ENCODE measurements around the gene PARVG. TPM values are rescaled to one million over a fixed set of nuclear protein-coding genes. Genes with fewer than 3 reads are reported as not detected.

The PARVG gene
- total and polyA plus RNA-seq, 9 donors, result 2.9 to 14.1 (median 4.1) TPM

GRCh38 chr22:44133161-44133560 is 47.6 kb upstream of the PARVG start:
- no peak for TF ChIP-seq EP300 (IDR thresholded peaks at IDR 0.05)
- TF ChIP-seq POLR2A (IDR thresholded peaks at IDR 0.05), result no peak
- no peak for TF ChIP-seq CTCF (IDR thresholded peaks at IDR 0.05)
- Histone ChIP-seq H3K27ac (no peak overlapping the region), H3K27me3 (no peaks in the 10 kb centered on the region), H3K4me3 (no peak overlapping the region), H3K36me3 (no peaks in the 10 kb centered on the region), H3K4me1 (ENCODE audit: insufficient read depth) (no peaks in the 10 kb centered on the region), H3K9me3 (no peaks in the 10 kb centered on the region)
- DNase-seq, result peak in 1 of 5 donors; percentile 16
- WGBS, 3 donors, result 80 to 85% (median 82%) methylated on average over 6 of the region's 6 CpGs
- intact Hi-C loops (cut with DNase I), result no loop called here

GRCh38 chr22:44133901-44134571 is 46.7 kb upstream of the PARVG start:
- Histone ChIP-seq H3K27me3 (no peaks in the 10 kb centered on the region), H3K27ac (no peak overlapping the region), H3K4me3 (no peak overlapping the region), H3K36me3 (no peaks in the 10 kb centered on the region), H3K4me1 (ENCODE audit: insufficient read depth) (no peaks in the 10 kb centered on the region), H3K9me3 (no peaks in the 10 kb centered on the region)
- DNase-seq, result peak in 1 of 5 donors; percentile 47
- 48 to 67% (median 58%) methylated on average over 21 of the region's 21 CpGs for WGBS, 3 donors
- intact Hi-C loops (cut with DNase I), result no loop called here
- TF ChIP-seq POLR2A (IDR thresholded peaks at IDR 0.05), result no peak
- TF ChIP-seq CTCF (IDR thresholded peaks at IDR 0.05), result no peak
- no peak for TF ChIP-seq EP300 (IDR thresholded peaks at IDR 0.05)

GRCh38 chr22:44136112-44136511 is 44.6 kb upstream of the PARVG start:
- no peaks in the 10 kb centered on the region for H3K9me3 ChIP-seq
- H3K27ac ChIP-seq, result no peak overlapping the region
- H3K27me3 ChIP-seq, result no peaks in the 10 kb centered on the region
- TF ChIP-seq POLR2A (IDR thresholded peaks at IDR 0.05), result no peak
- TF ChIP-seq CTCF (IDR thresholded peaks at IDR 0.05), result no peak
- TF ChIP-seq EP300 (IDR thresholded peaks at IDR 0.05), result no peak
- H3K4me1 ChIP-seq (ENCODE audit: insufficient read depth), result no peaks in the 10 kb centered on the region
- DNase-seq, result peak in 1 of 5 donors; percentile 19
- H3K36me3 ChIP-seq, result no peaks in the 10 kb centered on the region
- H3K4me3 ChIP-seq, result no peak overlapping the region
- WGBS, 3 donors, result 92 to 94% (median 93%) methylated on average over 8 of the region's 8 CpGs
- intact Hi-C loops (cut with DNase I), result no loop called here

GRCh38 chr22:44136786-44137185 is 43.9 kb upstream of the PARVG start:
- H3K27me3 ChIP-seq, result no peaks in the 10 kb centered on the region
- DNase-seq, result no peak
- TF ChIP-seq CTCF (IDR thresholded peaks at IDR 0.05) (no peak), POLR2A (IDR thresholded peaks at IDR 0.05) (no peak), EP300 (IDR thresholded peaks at IDR 0.05) (no peak)
- H3K36me3 ChIP-seq, result no peaks in the 10 kb centered on the region
- intact Hi-C loops (cut with DNase I), result no loop called here
- H3K27ac ChIP-seq, result no peak overlapping the region
- no peaks in the 10 kb centered on the region for H3K4me1 ChIP-seq (ENCODE audit: insufficient read depth)
- H3K4me3 ChIP-seq, result no peak overlapping the region
- H3K9me3 ChIP-seq, result no peaks in the 10 kb centered on the region
